NB4 (cell line): ENCODE measurements around the gene ECHDC3.

Experiments used
- POLR2A ChIP-seq: IDR thresholded peaks from 2 replicates; pipeline ENCODE4 v1.6.1; 2011; ENCODE audit warnings: mild to moderate bottlenecking; ENCODE audit not compliant: insufficient read length; ENCODE audit errors: extremely low read depth
- TF ChIP-seq, protein P1 (sequence below): IDR thresholded peaks from one replicate; pipeline ENCODE4 v1.5.1; 2012; ENCODE audit warnings: low read depth, low read length
- TF ChIP-seq, protein P2 (sequence below): IDR thresholded peaks from 2 replicates; pipeline ENCODE4 v1.6.1; 2011; ENCODE audit warnings: low read depth, low read length

- TF ChIP-seq, protein P1, sequence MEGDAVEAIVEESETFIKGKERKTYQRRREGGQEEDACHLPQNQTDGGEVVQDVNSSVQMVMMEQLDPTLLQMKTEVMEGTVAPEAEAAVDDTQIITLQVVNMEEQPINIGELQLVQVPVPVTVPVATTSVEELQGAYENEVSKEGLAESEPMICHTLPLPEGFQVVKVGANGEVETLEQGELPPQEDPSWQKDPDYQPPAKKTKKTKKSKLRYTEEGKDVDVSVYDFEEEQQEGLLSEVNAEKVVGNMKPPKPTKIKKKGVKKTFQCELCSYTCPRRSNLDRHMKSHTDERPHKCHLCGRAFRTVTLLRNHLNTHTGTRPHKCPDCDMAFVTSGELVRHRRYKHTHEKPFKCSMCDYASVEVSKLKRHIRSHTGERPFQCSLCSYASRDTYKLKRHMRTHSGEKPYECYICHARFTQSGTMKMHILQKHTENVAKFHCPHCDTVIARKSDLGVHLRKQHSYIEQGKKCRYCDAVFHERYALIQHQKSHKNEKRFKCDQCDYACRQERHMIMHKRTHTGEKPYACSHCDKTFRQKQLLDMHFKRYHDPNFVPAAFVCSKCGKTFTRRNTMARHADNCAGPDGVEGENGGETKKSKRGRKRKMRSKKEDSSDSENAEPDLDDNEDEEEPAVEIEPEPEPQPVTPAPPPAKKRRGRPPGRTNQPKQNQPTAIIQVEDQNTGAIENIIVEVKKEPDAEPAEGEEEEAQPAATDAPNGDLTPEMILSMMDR = no peak
- TF ChIP-seq, protein P2, sequence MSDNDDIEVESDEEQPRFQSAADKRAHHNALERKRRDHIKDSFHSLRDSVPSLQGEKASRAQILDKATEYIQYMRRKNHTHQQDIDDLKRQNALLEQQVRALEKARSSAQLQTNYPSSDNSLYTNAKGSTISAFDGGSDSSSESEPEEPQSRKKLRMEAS = no peak
- TF ChIP-seq POLR2A = no peak
Observed at GRCh38 chr10:11721806-11722205, 20.4 kb upstream of the ECHDC3 start.
